Suppressor macrophage treated with lipopolysaccharide for 1 hour (primary cell): ENCODE data around the gene SYNJ1.
A peak's percentile ranks its signal among the peaks of the same experiment; 100 is the strongest.
"Not testable (repeated sequence)": the region's sequence is repeated elsewhere in the genome, so short reads cannot be mapped to it uniquely, and the experiment has no call there.

ENCODE experiments used
- DNase-seq, 3 donors: peaks; one replicate each; pipeline ENCODE4 v3.0.0-alpha.2; 2020 to 2022

SYNJ1 gene

GRCh38 chr21:32693581-32693980 lies 34.2 kb downstream of the SYNJ1 start:
- no peak for DNase-seq

- DNase-seq: no peak
Observed at GRCh38 chr21:32690085-32690484, 37.7 kb downstream of the SYNJ1 start.

GRCh38 chr21:32687643-32688345 lies 40.0 kb downstream of the SYNJ1 start:
- peak in 1 of 3 donors; percentile 10 for DNase-seq

GRCh38 chr21:32682696-32683474 lies 44.9 kb downstream of the SYNJ1 start:
- DNase-seq: no peak

GRCh38 chr21:32674731-32675130 lies 53.1 kb downstream of the SYNJ1 start:
- DNase-seq: no peak

GRCh38 chr21:32674038-32674437 lies 53.8 kb downstream of the SYNJ1 start:
- no peak for DNase-seq

- DNase-seq: no peak
Observed at GRCh38 chr21:32666258-32666657, 61.6 kb downstream of the SYNJ1 start.

GRCh38 chr21:32664095-32664494 lies 63.7 kb downstream of the SYNJ1 start:
- DNase-seq: not testable (repeated sequence)

- DNase-seq: not testable (repeated sequence)
Observed at GRCh38 chr21:32661981-32662380, 65.8 kb downstream of the SYNJ1 start.

GRCh38 chr21:32661026-32661782 lies 66.6 kb downstream of the SYNJ1 start:
- DNase-seq: not testable (repeated sequence)

- DNase-seq: no peak
Observed at GRCh38 chr21:32658524-32658923, 69.3 kb downstream of the SYNJ1 start.

- peak in 1 of 3 donors; percentile 9 for DNase-seq
Observed at GRCh38 chr21:32653326-32653901, 74.4 kb downstream of the SYNJ1 start.

GRCh38 chr21:32648165-32648564 lies 79.6 kb downstream of the SYNJ1 start:
- DNase-seq: no peak

GRCh38 chr21:32645261-32646182 lies 82.3 kb downstream of the SYNJ1 start:
- no peak for DNase-seq

GRCh38 chr21:32641710-32642698 lies 85.8 kb downstream of the SYNJ1 start:
- no peak for DNase-seq

- peak; percentile 12 to 59 (median 39) for DNase-seq
Observed at GRCh38 chr21:32626621-32627196, 101.1 kb downstream of the SYNJ1 start.

- DNase-seq: not testable (repeated sequence)
Observed at GRCh38 chr21:32618218-32618617, 109.6 kb downstream of the SYNJ1 start.

GRCh38 chr21:32613436-32614043 lies 114.3 kb downstream of the SYNJ1 start:
- no peak for DNase-seq

GRCh38 chr21:32612999-32613337 lies 114.8 kb downstream of the SYNJ1 start:
- peak in 1 of 3 donors; percentile 6 for DNase-seq
